Stimulated activated CD4-positive, alpha-beta T cell treated with anti-CD3 and anti-CD28 coated beads, Interleukin-1b, Interleukin-23, amount 100 ng/mL, for 48 hours (primary cell): ENCODE measurements around the gene ADAP1.
A peak's percentile ranks its signal among the peaks of the same experiment; 100 is the strongest.

Experiments
- DNase-seq: peaks from one replicate; pipeline ENCODE4 v3.0.0-alpha.2; 2020

Gene ADAP1

GRCh38 chr7:921071-921461, 33.4 kb downstream of the ADAP1 start:
- peak; percentile 0 for DNase-seq

GRCh38 chr7:920351-921070, 34.0 kb downstream of the ADAP1 start:
- peak; percentile 20 for DNase-seq

- peak; percentile 0 for DNase-seq
Observed at GRCh38 chr7:919924-920341, 34.5 kb downstream of the ADAP1 start.

GRCh38 chr7:919114-919442, 35.4 kb downstream of the ADAP1 start:
- DNase-seq = peak; percentile 0

GRCh38 chr7:918441-919113, 35.9 kb downstream of the ADAP1 start:
- peak; percentile 1 for DNase-seq

GRCh38 chr7:918118-918425, 36.4 kb downstream of the ADAP1 start:
- DNase-seq = peak; percentile 0

- DNase-seq = no peak
Observed at GRCh38 chr7:917255-918117, 37.0 kb downstream of the ADAP1 start.

GRCh38 chr7:916291-916941, 38.1 kb downstream of the ADAP1 start:
- DNase-seq = no peak

GRCh38 chr7:915291-916218, 38.9 kb downstream of the ADAP1 start:
- no peak for DNase-seq

- no peak for DNase-seq
Observed at GRCh38 chr7:914521-915194, 39.8 kb downstream of the ADAP1 start.

- no peak for DNase-seq
Observed at GRCh38 chr7:913736-914520, 40.6 kb downstream of the ADAP1 start.

- no peak for DNase-seq
Observed at GRCh38 chr7:911791-912480, 42.5 kb downstream of the ADAP1 start.

GRCh38 chr7:910931-911431, 43.5 kb downstream of the ADAP1 start:
- DNase-seq = no peak

GRCh38 chr7:910441-910861, 44.0 kb downstream of the ADAP1 start:
- no peak for DNase-seq

GRCh38 chr7:909358-910329, 44.8 kb downstream of the ADAP1 start:
- DNase-seq = no peak

GRCh38 chr7:908591-909357, 45.7 kb downstream of the ADAP1 start:
- peak; percentile 50 for DNase-seq

- no peak for DNase-seq
Observed at GRCh38 chr7:908159-908581, 46.3 kb downstream of the ADAP1 start.
